ENCODE results near the gene ROM1.

ROM1 gene

GRCh38 chr11:62652161-62653006, 39.3 kb downstream of the ROM1 start:
- DNase-seq = no peak

GRCh38 chr11:62654297-62654696, 41.2 kb downstream of the ROM1 start:
- no peak for DNase-seq

- DNase-seq = no peak
Observed at GRCh38 chr11:62656796-62657429, 43.9 kb downstream of the ROM1 start.

- DNase-seq = no peak
Observed at GRCh38 chr11:62664405-62665074, 51.5 kb downstream of the ROM1 start.
